ENCODE results near the gene NACA.
A peak's percentile ranks its signal among the peaks of the same experiment; 100 is the strongest.
"Not testable (repeated sequence)": the region's sequence is repeated elsewhere in the genome, so short reads cannot be mapped to it uniquely, and the experiment has no call there.

Gene NACA

GRCh38 chr12:56723889-56724700, 1.0 kb downstream of the NACA start:
- no peak for DNase-seq (ENCODE audit: low spot score)

- DNase-seq (ENCODE audit: low spot score): no peak
Observed at GRCh38 chr12:56723352-56723751, 1.7 kb downstream of the NACA start.

DNA sequence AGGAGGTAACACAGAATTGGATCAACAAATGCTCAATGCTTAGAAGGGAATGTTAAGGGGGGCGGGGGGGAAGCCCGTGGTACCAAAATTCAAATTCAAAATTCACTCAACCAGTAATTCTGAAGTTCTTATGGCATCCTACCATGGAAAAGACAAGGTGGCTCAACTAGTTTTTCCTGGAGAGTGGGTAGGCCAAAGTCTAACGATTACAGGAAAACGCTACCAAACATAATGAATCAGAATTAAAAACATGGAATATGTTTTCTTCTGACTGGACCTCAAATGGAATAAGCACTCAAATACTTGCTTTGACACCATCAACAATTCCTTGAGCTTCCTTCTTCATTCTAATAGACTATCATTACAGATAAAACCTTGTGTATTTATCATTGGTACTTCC, 2.3 kb downstream of the NACA start:
- no peak for DNase-seq (ENCODE audit: low spot score)

- DNase-seq (ENCODE audit: low spot score): no peak
Observed at GRCh38 chr12:56721721-56722120, 3.4 kb downstream of the NACA start.

DNA sequence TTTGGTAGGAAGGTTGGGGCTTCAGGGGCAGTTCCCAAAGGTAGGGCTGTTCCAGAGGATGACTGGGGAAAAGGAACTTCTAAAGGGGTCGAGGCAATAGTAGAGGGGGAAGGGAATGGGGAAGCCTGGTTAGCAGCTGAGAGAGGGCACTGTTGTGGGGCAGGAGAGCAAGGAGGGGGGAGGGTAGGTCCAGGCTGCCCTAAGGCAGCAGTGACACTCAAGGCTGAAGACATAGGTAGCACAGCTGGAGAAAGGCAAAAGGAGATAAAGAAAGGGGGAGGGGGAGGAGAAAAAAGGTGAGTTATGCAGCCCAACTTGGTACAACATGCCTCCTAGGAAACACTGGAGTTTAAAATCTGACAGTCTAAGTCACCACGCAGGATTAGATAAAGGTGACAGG, 3.9 kb downstream of the NACA start:
- DNase-seq (ENCODE audit: low spot score): no peak

- no peak for DNase-seq (ENCODE audit: low spot score)
Observed at GRCh38 chr12:56720731-56721151, 4.4 kb downstream of the NACA start.

GRCh38 chr12:56719056-56719455, 6.0 kb downstream of the NACA start:
- DNase-seq (ENCODE audit: low spot score): no peak

GRCh38 chr12:56718636-56719035, 6.5 kb downstream of the NACA start:
- DNase-seq (ENCODE audit: low spot score): no peak

DNA sequence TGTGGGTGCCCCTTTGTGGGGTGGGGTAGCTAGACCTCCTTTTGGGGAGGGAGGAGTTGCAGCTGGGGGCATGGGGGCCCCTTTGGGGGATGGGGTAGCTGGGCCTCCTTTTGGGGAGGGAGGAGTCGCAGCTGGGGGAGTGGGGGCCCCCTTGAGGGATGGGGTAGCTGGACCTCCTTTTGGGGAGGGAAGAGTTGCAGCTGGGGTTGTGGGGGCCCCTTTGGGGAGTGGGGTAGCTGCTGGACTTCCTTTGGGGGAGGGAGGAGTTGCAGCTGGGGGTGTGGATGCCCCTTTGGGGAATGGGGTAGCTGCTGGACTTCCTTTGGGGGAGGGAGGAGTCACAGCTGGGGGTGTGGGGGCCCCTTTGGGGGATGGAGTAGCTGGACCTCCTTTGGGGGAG, 7.0 kb downstream of the NACA start:
- no peak for DNase-seq (ENCODE audit: low spot score)

DNA sequence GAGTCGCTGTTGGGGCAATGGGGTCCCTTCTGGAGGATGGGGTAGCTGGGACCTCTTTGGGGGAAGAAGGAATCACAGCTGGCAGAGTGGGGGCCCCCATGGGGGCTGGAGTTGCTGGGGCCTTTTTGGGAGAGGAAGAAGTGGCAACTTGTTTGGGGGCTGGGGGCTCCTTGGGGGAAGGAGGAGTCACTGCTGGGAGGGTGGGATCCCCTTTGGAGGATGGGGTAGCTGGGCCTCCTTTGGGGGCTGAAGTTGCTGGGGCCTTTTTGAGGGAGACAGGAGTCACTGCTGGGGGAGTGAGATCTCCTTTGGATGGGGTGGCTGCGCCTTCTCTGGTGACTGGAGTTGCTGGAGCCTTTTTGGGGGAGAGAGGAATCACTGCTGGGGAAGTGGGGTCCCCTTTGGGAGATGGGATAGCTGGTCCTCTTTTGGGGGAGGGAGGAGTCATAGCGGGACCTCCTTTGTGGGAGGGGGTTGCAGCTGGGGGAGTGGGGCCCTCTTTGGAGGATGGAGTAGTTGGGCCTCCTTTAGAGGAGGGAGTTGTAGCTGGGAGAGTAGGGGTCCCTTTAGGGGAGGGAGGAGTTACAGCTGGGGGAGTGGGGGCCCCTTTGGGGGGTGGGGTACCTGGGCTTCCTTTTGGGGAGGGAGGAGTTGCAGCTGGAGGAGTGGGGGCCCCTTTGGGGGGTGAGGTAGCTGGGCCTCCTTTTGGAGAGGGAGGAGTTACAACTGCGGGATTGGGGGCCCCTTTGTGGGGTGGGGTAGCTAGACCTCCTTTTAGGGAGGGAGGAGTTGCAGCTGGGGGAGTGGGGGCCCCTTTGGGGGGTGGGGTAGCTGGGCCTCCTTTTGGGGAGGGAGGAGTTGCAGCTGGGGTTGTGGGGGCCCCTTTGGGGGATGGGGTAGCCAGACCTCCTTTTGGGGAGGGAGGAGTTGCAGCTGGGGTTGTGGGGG, 7.9 kb downstream of the NACA start:
- DNase-seq (ENCODE audit: low spot score): no peak

- DNase-seq (ENCODE audit: low spot score): no peak
Observed at GRCh38 chr12:56716458-56716857, 8.6 kb downstream of the NACA start.

DNA sequence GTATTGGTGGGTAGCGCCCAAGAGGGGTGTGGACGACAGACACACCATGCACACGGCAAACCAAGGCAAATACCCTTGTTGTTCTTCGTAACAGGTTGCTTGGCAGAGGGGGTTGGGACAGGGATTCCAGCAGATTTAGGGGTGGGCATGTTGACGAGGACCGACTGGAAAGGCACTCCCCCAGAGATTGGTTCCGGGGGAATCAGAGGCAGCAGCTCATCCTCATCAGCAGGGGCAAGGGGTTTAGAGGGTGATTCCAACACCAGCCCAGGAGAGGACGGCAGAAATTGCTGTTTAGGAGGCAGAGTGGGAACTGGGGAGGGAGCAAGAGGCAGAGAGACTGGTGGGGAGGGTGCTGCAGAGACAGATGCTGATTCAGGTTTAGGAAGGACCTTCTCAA, 9.3 kb downstream of the NACA start:
- DNase-seq (ENCODE audit: low spot score): no peak

- DNase-seq (ENCODE audit: low spot score): no peak
Observed at GRCh38 chr12:56714431-56714929, 10.6 kb downstream of the NACA start.

- no peak for DNase-seq (ENCODE audit: low spot score)
Observed at GRCh38 chr12:56713345-56713744, 11.8 kb downstream of the NACA start.

DNA sequence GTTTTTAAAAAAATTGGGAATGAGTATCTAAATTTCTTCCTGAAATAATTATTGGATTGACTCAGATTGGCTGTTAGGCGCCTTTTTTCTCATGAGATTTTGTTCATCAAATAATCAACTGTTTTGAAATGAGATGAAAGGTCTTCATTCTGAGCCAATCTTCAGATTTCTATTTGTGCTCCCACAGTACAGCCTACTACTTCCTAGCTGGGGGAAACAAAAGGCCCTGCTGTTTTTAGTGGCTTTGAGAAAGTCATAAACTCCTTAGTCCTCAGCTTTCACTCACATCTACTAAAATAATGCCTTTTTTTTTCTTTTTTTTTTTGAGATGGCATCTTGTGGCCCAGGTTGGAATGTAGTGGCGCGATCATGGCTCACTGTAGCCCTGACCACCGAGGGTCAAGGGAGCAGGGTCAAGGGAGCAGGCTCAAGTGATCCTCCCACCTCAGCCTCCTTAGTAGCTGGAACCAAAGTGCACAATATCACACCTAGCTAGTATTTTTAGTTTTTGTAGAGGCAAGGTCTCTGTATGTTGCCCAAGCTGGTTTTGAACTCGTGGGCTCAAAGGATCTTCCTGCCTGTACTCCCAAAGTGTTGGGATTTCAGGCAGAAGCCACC, 15.2 kb downstream of the NACA start:
- DNase-seq (ENCODE audit: low spot score): no peak

DNA sequence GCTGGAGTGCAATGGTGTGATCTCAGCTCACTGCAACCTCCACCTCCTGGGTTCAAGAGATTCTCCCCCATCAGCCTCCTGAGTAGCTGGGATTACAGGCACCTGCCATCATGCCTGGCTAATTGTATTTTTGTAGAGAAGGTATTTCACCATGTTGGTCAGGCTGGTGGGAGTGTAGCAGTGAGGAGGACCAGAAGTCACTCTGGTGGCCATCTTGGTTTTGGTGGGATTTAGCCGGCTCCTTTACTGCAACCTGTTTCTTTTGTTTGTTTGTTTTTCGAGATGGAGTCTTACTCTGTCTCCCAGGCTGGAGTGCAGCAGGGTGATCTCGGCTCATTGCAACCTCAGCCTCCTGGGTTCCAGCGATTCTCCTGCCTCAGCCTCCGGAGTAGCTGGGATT, 20.6 kb downstream of the NACA start:
- DNase-seq (ENCODE audit: low spot score): not testable (repeated sequence)

DNA sequence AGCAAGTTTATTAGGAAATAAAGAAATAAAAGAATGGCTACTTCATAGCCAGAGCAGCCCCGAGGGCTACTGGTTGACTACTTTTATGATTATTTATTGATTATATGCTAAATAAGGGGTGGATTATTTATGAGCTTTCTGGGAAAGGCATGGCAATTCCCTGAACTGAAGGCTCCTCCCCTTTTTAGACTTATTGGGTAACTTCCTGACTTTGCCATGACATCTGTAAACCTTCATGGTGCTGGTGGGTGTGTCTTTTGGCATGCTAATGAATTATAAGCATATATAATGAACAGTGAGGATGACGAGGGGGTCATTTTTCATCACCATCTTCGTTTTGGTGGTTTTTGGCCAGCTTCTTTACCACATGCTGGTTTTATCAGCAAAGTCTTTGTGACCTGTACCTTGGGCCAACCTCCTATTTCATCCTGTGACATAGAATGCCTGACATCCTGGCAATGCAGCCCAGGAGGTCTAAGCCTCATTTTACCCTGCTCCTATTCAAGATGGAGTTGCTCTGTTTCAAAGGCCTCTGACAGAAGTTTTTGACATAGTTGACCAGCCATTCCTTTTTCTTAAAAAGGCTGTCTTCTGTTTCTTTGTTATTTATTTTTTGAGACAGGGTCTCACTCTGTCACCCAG, 26.0 kb downstream of the NACA start:
- DNase-seq (ENCODE audit: low spot score): no peak

- DNase-seq (ENCODE audit: low spot score): no peak
Observed at GRCh38 chr12:56695327-56696101, 29.6 kb downstream of the NACA start.

DNA sequence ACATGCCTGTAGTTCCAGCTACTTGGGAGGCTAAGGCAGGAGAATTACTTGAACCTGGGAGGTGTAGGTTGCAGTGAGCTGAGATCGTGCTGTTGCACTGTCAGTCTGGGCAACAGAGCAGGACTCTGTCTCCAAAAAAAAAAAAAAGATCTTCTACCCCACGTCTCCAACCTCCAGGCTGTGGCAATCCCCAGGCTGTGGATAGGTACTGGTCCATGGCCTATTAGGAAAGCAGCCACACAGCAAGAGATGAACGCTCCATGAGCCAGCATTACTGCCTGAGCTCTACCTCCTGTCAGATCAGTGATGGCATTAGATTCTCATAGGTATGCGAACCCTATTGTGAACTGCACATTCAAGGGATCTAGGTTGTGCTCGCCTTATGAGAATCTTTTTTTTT, 30.9 kb downstream of the NACA start:
- no peak for DNase-seq (ENCODE audit: low spot score)

- DNase-seq (ENCODE audit: low spot score): no peak
Observed at GRCh38 chr12:56688846-56689109, 36.3 kb downstream of the NACA start.

DNA sequence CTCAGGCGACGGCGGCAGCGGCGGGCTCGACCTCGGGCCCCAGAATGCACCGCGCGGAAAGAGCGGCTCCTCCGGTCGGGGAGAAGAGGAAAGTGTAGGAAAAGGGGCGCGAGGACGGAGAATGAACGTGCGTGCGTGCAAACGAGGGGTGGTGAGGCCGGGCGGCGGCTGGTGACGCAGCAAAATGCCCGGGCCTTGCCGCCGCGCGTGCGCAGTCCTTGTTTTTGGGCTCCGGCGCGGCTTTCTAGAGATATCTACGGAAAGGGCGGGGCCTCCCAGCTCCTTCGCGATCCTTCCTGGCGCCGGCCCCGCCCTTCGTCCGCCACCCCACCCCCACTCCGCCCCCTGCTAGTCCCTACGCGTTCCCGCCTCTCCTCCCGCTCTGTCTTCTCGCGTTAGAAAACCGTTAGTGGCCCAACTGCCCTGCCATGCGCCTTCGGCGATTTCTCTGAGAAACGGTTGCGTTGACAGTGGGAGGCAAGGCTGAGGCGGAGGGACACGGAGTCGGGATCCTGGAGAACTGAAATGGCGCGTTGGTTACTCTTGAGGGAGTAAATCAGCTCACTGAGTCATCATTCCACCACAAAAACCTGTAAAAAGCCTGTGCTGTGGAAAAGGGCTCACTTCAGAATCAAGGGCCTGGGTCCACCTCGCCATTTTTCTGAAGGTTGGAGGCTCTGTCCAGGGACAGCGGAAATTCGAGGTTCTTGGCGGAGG, 36.8 kb downstream of the NACA start, which contains the start of gene PTGES3:
Gene PTGES3, minus strand, starts transcription at position 156 of the 717 bp plus-strand sequence. CDS start 285 bp downstream, outside the sequence.
- DNase-seq (ENCODE audit: low spot score): peak; percentile 96

All from cerebellar cortex (tissue), 1 donor.